Raji (cell line): ENCODE data around the gene TNNT2.

Source experiments
- POLR2A ChIP-seq: IDR thresholded peaks from 2 replicates; pipeline ENCODE4 v1.6.1; 2011; ENCODE audit warnings: low read depth, low read length, control low read depth; ENCODE audit not compliant: insufficient read depth

TNNT2 gene

DNA sequence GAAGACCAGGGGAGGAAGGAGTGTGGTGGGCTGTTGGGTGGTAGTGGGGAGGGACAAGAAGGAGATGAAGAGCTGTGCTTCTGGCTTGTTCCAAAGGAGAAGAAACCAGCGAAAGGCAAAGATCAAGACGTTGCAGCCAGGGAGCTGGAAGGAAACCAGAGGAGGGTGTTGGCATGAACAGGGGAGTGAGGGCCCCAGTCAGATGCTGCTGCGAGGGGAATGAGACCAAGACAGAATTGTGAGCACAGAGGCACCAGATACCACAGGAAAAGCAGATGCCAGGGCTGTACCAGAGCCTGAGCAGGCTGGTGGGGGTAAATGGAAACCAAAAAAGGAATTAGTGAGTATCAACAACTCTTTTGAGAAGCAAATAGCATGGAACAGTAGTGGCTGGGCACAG is 15.6 kb upstream of the TNNT2 start:
- no peak for TF ChIP-seq POLR2A

GRCh38 chr1:201391651-201392511 is 14.4 kb upstream of the TNNT2 start:
- no peak for TF ChIP-seq POLR2A

DNA sequence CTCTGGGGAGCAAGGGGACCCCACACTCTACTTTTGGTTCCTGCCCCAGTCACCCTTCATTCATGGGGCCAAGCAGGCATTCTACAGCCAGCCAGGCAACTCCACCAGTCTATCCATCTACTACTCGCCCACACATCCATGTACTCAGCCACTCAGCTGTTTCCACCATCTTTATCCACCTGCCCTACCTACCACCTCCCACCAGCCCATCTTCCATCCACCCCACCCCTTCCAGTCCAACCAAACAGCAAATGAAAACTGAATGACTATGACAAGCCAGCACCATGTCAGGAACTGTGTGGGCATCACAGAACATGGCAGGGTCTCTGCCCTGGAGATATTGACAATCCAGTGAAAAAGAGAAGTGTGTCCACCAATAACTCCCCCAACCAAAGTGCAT is 13.7 kb upstream of the TNNT2 start:
- TF ChIP-seq POLR2A = no peak

DNA sequence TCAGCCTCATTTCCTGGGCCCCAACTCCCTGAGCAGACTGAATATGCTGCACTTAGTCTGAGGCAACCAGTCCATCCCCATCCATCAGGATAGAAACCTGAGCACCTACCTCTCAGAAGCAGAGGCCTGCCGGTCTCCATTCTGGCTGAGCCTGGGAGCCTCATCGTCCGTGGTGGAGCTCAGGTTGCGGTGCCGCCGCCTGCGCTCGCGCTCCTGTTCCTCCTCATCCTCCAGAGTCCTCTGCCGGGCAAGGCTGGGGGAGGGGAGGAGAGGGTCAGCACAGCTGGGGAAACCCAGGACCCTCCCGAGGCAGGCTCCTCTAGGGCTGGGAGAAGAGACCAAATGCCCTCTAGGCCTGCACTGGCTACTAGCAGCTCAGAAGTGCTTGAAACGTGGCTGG is 11.6 kb upstream of the TNNT2 start:
- TF ChIP-seq POLR2A = no peak

DNA sequence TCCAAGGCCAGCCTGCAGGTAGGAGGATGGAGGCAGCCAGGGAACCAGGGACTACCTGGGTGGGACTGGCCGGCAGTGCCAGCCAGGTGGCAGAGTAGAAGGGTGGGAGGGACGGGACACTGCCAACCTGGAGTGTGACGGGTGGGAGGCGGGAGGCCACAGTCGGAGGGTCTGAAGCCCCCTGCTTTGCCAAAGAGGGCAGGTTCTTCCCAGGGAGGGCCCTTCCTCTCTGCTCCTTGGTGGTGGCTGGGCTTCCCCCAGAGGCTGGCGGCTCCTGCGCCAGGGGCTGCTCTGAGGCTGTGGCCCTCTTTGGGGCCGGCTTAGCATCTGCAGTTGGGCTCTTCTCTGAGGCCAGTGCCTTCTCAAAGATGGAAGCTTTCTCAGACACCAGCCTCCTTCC is 8.7 kb upstream of the TNNT2 start:
- no peak for TF ChIP-seq POLR2A

DNA sequence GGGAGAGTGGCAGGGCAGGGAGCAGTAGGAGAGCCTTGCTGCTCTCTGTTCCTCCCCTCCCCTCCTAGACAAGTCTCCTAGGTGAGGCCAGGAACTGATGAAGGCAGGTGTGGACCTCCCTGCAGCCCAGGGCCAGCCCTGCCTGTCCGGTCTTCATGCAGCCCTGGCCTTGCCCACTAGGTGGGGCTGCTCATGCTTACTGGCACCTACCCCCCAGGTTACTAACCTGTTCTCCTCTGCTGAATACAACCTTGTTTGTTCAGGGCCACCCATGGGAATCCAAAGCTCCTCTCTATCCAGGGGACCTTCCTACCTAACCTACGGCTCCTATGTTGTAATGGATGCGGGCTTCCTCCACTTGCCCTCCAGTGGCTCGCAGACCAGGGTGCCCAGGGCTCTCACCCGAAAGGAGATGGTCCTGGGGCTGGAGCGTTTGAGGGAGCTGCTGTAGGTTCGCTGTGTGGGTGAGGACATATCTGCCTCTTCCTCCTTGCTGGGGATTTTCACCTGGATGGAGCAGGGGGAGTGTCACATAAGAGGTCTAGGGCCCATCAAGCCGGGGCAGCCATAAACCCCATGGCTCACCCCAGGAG is 7.9 kb upstream of the TNNT2 start:
- TF ChIP-seq POLR2A = no peak

GRCh38 chr1:201384406-201384782 is 6.9 kb upstream of the TNNT2 start:
- no peak for TF ChIP-seq POLR2A

GRCh38 chr1:201383647-201384405 is 6.3 kb upstream of the TNNT2 start:
- no peak for TF ChIP-seq POLR2A

DNA sequence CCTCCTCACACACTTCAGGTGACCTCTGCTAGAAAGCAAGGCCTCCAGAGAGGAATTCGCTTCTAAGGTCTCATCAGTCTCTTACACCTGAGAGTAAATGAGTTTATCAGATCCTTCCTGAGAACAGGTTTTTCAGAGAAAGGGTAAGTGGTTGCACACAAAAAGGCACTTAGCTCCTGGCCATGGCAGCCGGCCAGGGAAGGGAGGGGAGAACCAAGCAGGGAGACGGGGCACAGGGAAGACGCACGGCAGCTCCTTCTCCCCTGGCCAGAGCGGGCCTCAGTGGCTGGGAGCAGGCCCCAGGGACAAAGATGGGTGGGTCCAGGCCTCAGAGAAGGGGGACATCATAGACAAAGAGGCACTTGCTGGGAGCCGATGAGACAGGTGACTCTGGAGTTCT is 3.6 kb upstream of the TNNT2 start:
- no peak for TF ChIP-seq POLR2A

DNA sequence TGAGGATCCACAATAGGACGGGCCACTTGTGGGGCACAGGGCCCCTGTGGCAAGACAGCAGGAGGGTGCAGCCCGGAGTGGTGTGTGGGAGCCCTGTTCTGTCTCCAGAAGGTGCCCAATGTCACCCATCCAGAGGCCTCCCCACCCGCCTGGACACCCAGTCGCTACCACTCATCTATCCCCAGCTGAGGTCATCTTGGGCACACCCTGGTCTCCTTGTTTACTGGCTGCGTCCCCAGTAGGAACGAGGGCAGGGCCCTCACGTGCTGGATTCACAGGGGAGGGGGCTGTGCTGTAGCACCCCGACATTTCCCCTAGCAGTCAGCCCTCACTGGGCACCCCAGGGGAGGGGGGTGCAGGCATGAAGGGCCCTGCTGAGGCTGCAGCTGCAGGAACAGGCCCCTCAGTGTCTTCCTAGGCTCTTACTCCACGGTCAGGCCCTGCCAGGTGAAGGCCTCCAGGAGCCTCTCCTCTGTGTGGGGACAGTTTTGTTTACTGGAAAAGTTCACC is 2.3 kb upstream of the TNNT2 start:
- TF ChIP-seq POLR2A = no peak

GRCh38 chr1:201378804-201379203 is 1.3 kb upstream of the TNNT2 start:
- TF ChIP-seq POLR2A = no peak

- no peak for TF ChIP-seq POLR2A
Measured at GRCh38 chr1:201376464-201377374, 761 bp downstream of the TNNT2 start.

- no peak for TF ChIP-seq POLR2A
Measured at GRCh38 chr1:201376107-201376463, 1.4 kb downstream of the TNNT2 start.

DNA sequence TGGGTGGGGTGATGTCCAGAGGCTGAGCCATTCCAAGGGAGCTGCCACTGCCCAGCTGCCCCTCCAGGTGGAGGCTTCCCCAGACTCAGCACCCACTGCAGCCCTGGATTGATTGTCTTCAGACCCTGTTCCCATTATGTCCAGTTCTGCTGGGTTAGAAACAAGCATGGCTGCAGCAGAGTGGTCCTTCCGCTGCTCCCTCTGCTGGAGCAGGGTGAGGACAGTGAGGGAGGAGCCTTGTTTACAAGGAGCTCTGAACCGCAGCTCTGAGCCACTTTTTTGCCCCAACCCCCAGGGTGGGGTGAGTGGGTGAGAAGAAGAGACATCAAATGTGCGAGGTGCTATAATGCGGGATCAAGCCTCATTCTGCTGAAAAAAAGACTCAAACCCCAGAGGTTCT is 2.3 kb downstream of the TNNT2 start:
- TF ChIP-seq POLR2A = no peak

DNA sequence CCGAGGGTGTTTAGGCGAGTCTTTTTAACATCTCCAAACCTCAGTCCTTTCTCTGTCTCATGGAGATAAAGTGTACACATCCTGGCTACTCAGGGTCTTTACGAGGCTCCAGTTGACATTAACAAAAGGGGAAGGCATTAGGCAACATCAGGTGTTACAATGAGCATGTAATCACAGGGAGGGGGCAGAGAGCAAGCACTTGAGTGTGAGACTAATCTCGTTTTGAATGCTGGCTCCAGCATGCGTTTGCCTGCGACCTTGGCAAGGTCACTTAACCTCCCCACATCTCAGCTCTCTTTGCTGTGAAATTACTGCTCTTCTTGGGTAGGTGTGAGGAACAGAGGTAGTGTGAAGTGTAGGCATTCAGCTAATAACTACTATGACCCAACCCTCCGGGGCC is 3.1 kb downstream of the TNNT2 start:
- TF ChIP-seq POLR2A = no peak
